Stimulated activated CD4-positive, alpha-beta T cell treated with anti-CD3 and anti-CD28 coated beads, Interleukin-12 subunit alpha, Interleukin-12 subunit beta, amount 100 ng/mL, for 4 hours (primary cell): ENCODE measurements around the gene SATB1.

ENCODE experiments used
- DNase-seq: peaks from one replicate; pipeline ENCODE4 v3.0.0-alpha.2; 2020

The SATB1 gene

DNA sequence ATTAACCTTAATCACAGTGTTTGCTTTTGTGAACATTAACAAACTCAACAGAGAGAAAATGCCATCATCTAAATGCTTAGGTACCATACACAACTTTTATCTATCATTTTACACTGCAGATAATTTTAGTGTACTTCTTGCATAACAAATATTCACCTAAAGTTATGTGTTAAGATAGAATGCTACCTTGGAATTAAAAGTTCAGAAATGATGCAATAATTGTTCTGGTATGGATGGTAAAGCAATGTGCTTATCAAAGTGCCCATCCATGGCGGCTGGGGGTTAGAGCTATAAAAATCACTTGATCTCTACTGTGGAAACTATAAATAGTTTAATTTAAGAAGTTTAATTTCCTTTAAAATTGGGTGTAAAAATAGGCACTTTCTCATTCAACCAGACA is 28.7 kb downstream of the SATB1 start:
- no peak for DNase-seq

GRCh38 chr3:18394384-18394995 is 30.6 kb downstream of the SATB1 start:
- DNase-seq, result no peak

DNA sequence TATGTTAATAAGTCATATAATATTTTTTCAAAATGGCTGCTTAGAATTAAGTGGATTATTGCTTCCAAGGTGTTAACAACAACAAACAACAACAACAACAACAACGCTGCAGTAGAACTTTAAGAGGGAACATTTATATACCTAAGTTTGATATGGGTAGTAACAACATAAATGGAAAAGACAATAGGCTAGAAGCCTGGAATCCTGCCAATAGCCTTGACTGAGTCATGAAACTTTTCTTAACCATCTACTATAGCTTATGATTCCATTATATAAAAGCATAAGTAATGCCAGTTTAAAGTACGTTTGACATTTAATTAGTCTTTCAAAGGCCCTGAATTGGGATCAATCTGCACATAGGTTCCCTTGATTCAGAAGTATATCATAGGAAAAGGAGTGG is 31.2 kb downstream of the SATB1 start:
- no peak for DNase-seq

GRCh38 chr3:18390024-18390660 is 35.0 kb downstream of the SATB1 start:
- no peak for DNase-seq

GRCh38 chr3:18389108-18389733 is 35.9 kb downstream of the SATB1 start:
- no peak for DNase-seq

- no peak for DNase-seq
Observed at GRCh38 chr3:18386274-18386890, 38.8 kb downstream of the SATB1 start.

DNA sequence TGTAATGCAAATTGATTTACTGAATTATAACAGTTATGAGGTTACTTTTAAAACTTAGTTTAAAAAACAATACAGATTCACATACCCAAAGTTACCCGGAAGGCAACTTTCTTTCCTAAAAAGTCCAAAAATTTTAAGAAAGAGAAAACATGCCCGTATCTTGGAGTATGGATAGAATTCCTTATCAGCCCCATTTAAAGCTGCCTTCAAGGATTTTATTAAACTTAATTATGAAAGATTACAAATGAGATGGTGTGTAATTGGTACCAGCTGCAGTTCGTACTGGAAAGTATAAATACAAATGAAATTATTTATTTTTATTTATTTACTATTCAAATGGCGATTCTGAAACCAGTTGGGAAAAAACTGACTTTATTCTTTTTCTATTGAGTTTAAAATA is 39.4 kb downstream of the SATB1 start:
- DNase-seq, result no peak

GRCh38 chr3:18382760-18383369 is 42.3 kb downstream of the SATB1 start:
- no peak for DNase-seq

GRCh38 chr3:18379647-18380046 is 45.5 kb downstream of the SATB1 start:
- no peak for DNase-seq

DNA sequence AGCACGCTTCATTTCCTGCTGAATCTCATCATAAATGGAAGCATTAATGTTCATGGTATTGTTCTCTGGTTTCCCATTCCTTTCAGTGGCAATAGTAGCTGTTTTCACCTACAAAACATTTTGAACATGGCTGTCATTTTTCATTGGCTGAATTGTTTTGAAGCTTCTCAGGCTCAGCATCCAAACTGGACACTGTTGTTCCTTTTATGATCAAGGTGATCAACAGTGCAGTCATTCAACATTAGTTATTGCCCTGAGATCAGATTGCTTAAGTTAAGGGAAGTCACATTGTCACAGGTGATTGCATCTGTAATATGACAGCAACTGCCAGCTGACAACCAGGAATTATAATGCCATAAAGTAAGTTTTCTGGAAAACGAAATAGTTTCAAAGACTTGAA is 46.9 kb downstream of the SATB1 start:
- no peak for DNase-seq

DNA sequence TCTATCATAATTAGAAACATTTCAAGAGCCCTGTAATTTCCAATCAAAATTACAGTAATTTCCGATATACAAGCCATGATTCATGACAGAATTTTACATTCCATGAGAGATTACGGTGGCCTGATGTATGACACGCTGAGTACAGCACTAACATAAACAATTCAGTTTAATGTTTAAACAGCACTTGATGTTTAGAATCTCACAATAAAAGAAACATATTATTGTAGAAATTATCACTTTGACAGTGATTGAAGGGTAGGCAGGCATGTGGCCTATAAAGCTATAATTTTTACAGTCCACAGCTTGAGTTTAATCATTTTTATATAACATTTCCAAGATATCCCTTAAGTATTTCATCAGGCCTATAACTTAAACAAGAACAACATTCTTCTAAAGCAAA is 48.5 kb downstream of the SATB1 start:
- DNase-seq, result no peak

DNA sequence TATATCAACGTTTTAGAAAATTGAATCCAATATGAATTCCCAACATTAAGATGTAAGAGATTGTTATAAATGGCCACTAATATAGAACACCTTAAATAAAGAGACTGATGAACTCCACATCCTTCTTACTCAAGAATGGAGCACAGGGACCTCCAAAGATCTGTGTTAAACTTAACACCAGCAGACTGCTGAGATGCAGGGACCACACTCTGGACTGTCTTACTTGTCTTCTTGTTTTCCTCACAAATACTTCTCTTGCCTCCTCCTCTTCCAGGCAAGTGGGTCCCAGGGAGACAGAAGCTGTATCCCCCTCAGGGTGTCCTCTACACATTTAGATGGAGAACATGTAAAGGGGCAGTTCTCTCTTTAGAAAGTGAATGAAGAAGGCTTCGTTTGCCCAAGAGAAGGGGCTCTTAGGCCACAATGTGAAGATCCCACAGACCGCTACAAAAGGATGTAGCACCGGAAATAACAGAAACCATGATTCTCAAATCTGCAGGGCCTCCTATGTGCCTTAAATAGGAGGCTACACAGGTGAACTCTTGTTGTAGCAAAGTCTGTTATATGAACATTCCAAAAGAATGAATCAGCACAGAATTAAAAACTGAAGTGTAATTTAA is 52.2 kb downstream of the SATB1 start:
- DNase-seq, result no peak

DNA sequence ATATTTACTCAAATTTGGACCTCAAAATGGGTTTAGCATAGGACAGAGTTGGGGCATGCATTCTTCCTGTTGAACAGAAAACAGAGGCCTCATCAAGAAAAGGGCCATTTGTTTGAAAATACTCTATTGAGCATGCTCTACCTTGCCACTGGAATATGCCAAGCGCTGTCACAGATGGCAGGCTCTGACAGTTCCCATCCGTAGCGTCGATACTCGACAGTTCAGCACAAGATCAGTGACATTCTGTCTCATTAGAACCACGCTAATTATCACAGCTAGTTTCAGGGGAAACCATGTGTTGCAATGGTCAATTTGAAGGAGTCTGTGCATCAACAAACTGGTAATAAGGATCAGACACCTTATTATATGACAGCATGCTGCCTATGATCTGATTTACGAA is 54.5 kb downstream of the SATB1 start:
- no peak for DNase-seq

- DNase-seq, result no peak
Observed at GRCh38 chr3:18369551-18370185, 55.5 kb downstream of the SATB1 start.

GRCh38 chr3:18366258-18366657 is 58.9 kb downstream of the SATB1 start:
- DNase-seq, result no peak

- no peak for DNase-seq
Observed at GRCh38 chr3:18363338-18363737, 61.8 kb downstream of the SATB1 start.

DNA sequence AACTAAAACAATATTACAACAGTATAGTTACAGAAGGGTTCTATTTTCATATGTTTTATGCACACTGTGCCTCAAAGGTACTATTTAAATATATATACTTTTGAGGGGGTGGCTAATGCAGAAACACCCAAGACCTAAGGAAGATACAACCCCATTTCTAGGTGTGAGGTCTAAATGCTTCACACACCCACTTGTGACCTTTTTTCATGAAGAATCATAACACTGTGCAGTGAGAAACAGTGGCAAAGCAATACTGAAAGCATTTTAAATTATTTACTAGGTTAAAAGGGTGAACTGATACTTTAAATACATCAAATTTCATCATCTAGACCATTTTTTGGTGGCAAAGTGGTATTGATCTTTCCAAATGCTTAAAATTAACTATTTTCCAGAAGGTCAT is 67.4 kb downstream of the SATB1 start:
- DNase-seq, result no peak

DNA sequence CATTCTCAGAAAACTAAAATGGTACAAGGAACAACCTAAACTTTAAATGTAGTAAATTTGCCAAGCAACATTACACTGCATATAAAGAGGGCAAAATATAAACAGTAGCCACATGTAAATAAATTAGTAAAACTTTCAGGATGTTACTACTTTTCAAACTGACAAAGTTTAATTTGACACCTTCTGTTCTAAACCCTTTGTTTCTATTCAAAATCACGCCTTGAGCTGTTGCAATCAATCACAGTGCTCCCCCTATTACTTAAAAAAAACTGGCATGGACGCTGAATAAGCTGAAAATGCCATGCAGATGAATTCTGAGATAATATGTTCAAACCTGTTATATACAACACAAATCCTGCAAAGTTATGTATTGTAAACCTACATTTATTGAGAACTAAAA is 69.3 kb downstream of the SATB1 start:
- DNase-seq, result no peak

GRCh38 chr3:18354701-18355100 is 70.4 kb downstream of the SATB1 start:
- DNase-seq, result no peak

GRCh38 chr3:18351823-18352744 is 73.1 kb downstream of the SATB1 start:
- DNase-seq, result no peak

DNA sequence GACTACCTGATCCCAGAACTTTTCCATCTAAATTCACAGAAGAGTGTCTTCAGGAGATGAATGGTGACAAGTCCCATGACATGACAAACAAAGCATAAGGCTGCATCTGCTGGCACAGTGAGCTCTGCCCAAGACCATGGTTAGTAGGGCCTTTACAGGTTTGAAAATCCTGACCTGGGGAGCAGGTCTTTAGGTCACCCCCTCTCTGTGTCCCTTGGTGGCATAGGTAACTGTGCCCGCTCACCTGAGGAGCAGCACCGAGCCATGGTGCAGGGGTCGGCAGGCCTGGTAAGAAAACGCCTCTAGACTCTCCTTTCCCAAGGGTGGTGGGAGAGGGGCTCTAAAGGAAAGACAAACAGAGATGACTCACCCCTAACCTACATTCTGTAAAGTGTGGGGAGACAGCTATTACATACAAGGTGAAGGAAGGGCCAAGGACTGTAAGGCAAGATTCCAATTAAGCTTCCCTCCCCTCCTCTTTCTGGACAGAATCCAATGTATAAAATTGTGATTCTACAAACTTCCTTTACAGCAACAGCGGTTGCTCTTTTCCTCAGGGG is 74.0 kb downstream of the SATB1 start:
- no peak for DNase-seq
